Activated naive CD4-positive, alpha-beta T cell treated with anti-CD3 and anti-CD28 coated beads, Interleukin-2, amount 50 U/mL, for 24 hours (primary cell): ENCODE measurements around the gene TJAP1.
"Not testable (repeated sequence)": the region's sequence is repeated elsewhere in the genome, so short reads cannot be mapped to it uniquely, and the experiment has no call there.

Experiments
- H3K27ac Mint-ChIP-seq: one replicate; pipeline ENCODE4 v1.8.0; 2021; ENCODE audit warnings: mild to moderate bottlenecking, mixed read lengths
- H3K27me3 Mint-ChIP-seq: one replicate; pipeline ENCODE4 v1.8.0; 2021; ENCODE audit warnings: mixed read lengths
- H3K36me3 Mint-ChIP-seq: one replicate; pipeline ENCODE4 v1.8.0; 2021; ENCODE audit warnings: mixed read lengths
- H3K4me1 Mint-ChIP-seq: one replicate; pipeline ENCODE4 v1.8.0; 2021; ENCODE audit warnings: mixed read lengths
- H3K4me3 Mint-ChIP-seq: one replicate; pipeline ENCODE4 v1.8.0; 2021; ENCODE audit warnings: mild to moderate bottlenecking, mixed read lengths
- H3K9me3 Mint-ChIP-seq: one replicate; pipeline ENCODE4 v1.8.0; 2021; ENCODE audit warnings: mixed read lengths

Gene TJAP1

DNA sequence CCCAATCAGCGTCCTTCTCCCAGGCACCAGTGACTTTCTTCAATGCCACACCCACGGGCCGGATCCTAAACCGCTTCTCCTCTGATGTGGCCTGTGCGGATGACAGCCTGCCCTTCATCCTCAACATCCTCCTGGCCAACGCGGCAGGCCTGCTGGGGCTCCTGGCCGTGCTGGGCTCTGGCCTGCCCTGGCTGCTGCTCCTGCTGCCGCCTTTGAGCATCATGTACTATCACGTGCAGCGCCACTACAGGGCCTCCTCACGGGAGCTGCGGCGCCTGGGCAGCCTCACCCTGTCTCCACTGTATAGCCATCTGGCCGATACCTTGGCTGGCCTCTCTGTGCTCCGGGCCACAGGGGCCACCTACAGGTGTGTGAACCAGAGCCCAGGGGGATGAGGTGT, 31.8 kb upstream of the TJAP1 start:
- Mint-ChIP-seq H3K36me3 (peaks cover 5% of the 10 kb centered on the region), H3K4me3 (no peak overlapping the region), H3K27ac (no peak overlapping the region), H3K4me1 (no peaks in the 10 kb centered on the region), H3K9me3 (no peaks in the 10 kb centered on the region), H3K27me3 (no peaks in the 10 kb centered on the region)

DNA sequence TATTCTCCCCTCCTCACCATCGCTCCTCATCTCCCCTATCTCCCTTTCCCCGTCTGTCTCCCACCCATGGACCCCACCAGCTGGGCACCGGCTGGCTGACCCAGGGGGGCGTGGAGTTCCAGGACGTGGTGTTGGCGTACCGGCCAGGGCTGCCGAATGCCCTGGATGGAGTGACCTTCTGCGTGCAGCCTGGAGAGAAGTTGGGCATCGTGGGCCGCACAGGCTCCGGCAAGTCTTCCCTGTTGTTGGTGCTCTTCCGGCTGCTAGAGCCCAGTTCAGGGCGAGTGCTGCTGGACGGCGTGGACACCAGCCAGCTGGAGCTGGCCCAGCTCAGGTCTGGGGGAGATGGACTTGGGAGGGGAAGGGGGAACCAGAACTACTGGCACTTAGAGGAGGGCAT, 29.8 kb upstream of the TJAP1 start:
- Mint-ChIP-seq H3K4me3 (no peak overlapping the region), H3K9me3 (no peaks in the 10 kb centered on the region), H3K36me3 (peaks cover 5% of the 10 kb centered on the region), H3K27ac (no peak overlapping the region), H3K27me3 (no peaks in the 10 kb centered on the region), H3K4me1 (no peaks in the 10 kb centered on the region)

- Mint-ChIP-seq H3K9me3 (no peaks in the 10 kb centered on the region), H3K4me3 (no peak overlapping the region), H3K36me3 (peaks cover 7% of the 10 kb centered on the region), H3K27me3 (no peaks in the 10 kb centered on the region), H3K4me1 (peaks cover under 1% of the 10 kb centered on the region), H3K27ac (no peak overlapping the region)
Observed at GRCh38 chr6:43448916-43449315, 28.5 kb upstream of the TJAP1 start.

- Mint-ChIP-seq H3K36me3 (peaks cover 7% of the 10 kb centered on the region), H3K9me3 (no peaks in the 10 kb centered on the region), H3K4me1 (peaks cover 7% of the 10 kb centered on the region), H3K4me3 (no peak overlapping the region), H3K27me3 (no peaks in the 10 kb centered on the region), H3K27ac (no peak overlapping the region)
Observed at GRCh38 chr6:43450699-43451131, 26.7 kb upstream of the TJAP1 start.

GRCh38 chr6:43451348-43451747, 26.0 kb upstream of the TJAP1 start:
- no peak overlapping the region for H3K27ac Mint-ChIP-seq
- peaks cover 7% of the 10 kb centered on the region for H3K36me3 Mint-ChIP-seq
- H3K4me3 Mint-ChIP-seq = no peak overlapping the region
- no peaks in the 10 kb centered on the region for H3K27me3 Mint-ChIP-seq
- H3K9me3 Mint-ChIP-seq = no peaks in the 10 kb centered on the region
- peaks cover 11% of the 10 kb centered on the region for H3K4me1 Mint-ChIP-seq

DNA sequence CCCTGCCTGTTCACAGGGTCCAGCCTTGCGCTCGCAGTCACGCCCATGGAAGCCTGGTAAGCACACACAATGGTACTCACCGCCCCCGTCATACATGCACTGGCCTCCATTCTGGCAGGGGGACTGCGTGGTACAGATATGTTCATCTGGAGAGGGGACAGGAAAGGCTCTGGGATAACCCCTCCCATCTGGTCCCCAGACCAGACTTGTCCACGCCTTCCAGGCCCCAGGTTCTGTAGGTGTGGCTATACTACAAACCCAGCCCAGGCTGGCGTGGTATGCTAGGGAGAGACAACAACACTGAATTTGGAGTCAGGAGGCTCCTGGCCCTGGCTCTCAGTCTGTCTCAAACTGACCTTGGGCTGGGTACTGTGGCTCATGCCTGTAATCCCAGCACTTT, 25.4 kb upstream of the TJAP1 start:
- peaks cover 14% of the 10 kb centered on the region for H3K4me1 Mint-ChIP-seq
- no peaks in the 10 kb centered on the region for H3K27me3 Mint-ChIP-seq
- no peak overlapping the region for H3K4me3 Mint-ChIP-seq
- H3K27ac Mint-ChIP-seq = no peak overlapping the region
- no peaks in the 10 kb centered on the region for H3K9me3 Mint-ChIP-seq
- peaks cover 7% of the 10 kb centered on the region for H3K36me3 Mint-ChIP-seq

DNA sequence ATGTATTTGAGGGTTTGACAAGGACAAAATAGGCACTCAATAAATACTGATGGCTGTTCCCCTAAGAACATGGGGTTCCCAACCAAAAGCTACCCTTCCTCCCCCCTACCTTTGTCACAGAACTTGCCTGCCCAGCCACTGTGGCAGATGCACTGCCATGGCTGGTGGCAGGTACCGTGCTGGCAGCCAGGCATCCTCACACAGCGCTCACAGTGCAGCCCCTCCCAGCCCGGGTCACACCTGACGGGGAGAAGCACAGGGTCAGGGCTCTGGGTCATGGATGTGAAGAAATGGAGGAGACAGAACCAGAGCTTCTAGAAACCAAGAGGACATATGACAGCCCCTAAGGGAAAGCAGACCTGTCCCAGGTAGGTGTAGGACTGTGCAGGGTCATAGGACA, 24.5 kb upstream of the TJAP1 start:
- H3K4me3 Mint-ChIP-seq = no peak overlapping the region
- peaks cover 4% of the 10 kb centered on the region for H3K36me3 Mint-ChIP-seq
- no peaks in the 10 kb centered on the region for H3K9me3 Mint-ChIP-seq
- peak overlapping the region; percentile 35 for H3K27ac Mint-ChIP-seq
- H3K4me1 Mint-ChIP-seq = peaks cover 15% of the 10 kb centered on the region
- H3K27me3 Mint-ChIP-seq = no peaks in the 10 kb centered on the region

- Mint-ChIP-seq H3K27ac (peak overlapping the region; percentile 56), H3K27me3 (no peaks in the 10 kb centered on the region), H3K9me3 (no peaks in the 10 kb centered on the region), H3K4me1 (peaks cover 15% of the 10 kb centered on the region), H3K4me3 (peak overlapping the region; percentile 85), H3K36me3 (peaks cover 4% of the 10 kb centered on the region)
Observed at GRCh38 chr6:43453831-43454230, 23.5 kb upstream of the TJAP1 start.

GRCh38 chr6:43454290-43454695, 23.1 kb upstream of the TJAP1 start:
- H3K4me3 Mint-ChIP-seq = peak overlapping the region; percentile 85
- peaks cover 15% of the 10 kb centered on the region for H3K4me1 Mint-ChIP-seq
- peak overlapping the region; percentile 56 for H3K27ac Mint-ChIP-seq
- no peaks in the 10 kb centered on the region for H3K27me3 Mint-ChIP-seq
- peaks cover 4% of the 10 kb centered on the region for H3K36me3 Mint-ChIP-seq
- no peaks in the 10 kb centered on the region for H3K9me3 Mint-ChIP-seq

GRCh38 chr6:43454696-43455530, 22.5 kb upstream of the TJAP1 start:
- H3K36me3 Mint-ChIP-seq = peaks cover 4% of the 10 kb centered on the region
- H3K4me1 Mint-ChIP-seq = peaks cover 18% of the 10 kb centered on the region
- no peak overlapping the region for H3K27ac Mint-ChIP-seq
- no peaks in the 10 kb centered on the region for H3K9me3 Mint-ChIP-seq
- H3K4me3 Mint-ChIP-seq = peak overlapping the region; percentile 85
- no peaks in the 10 kb centered on the region for H3K27me3 Mint-ChIP-seq

DNA sequence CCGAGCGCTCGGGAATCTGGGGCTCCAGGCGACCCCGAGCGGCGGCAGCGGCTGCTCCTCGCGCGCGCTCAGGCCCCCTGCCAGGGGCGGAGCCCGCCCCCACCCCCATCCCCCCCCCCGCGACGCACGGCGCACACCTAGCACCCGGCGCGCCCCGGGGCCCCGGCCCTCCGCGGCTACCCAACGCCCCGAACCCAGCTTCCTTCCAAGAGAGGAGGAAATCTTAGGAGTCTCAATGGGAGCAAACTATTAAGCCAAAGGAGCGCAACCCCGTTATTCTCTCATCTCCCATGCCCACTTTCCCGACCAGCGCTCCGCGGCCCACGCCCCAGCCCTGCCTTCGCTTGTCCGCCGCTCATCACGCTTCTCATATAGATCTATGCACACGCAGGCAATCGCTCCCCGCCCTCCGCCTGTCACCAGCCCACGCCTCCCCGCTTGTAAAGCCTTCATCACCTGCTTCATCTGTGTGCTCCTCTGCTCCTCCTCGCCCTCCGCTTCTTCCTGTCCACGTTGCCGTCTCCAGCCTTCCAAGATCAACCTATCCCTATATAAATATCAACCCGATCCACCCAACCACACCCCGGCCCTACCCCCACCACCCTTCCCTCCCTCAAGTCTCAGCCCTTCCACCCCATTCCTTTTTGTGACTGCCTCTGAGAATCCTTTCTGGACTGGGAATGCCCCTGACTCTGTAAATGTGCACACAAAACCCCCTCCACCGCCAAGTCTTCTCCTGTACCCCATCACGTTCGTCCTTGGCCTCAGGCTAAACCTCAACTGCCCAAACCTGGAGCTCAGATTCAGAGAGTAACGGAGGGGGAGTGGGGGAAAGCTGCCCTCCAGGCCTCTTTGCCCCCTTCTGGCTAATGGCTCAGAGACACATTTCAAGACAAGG, 21.6 kb upstream of the TJAP1 start, which contains the start of gene DLK2:
Gene DLK2, minus strand, starts transcription at position 18 of the 898 bp plus-strand sequence. CDS start 723 bp downstream, outside the sequence.
- H3K9me3 Mint-ChIP-seq = no peaks in the 10 kb centered on the region
- H3K4me1 Mint-ChIP-seq = peaks cover 18% of the 10 kb centered on the region
- peaks cover 1% of the 10 kb centered on the region for H3K36me3 Mint-ChIP-seq
- peak within 1 kb of the TSS; percentile 85 for H3K4me3 Mint-ChIP-seq
- no peaks in the 10 kb centered on the region for H3K27me3 Mint-ChIP-seq
- peak within 1 kb of the TSS; percentile 65 for H3K27ac Mint-ChIP-seq

- no peak overlapping the region for H3K27ac Mint-ChIP-seq
- H3K9me3 Mint-ChIP-seq = no peaks in the 10 kb centered on the region
- peaks cover 18% of the 10 kb centered on the region for H3K4me1 Mint-ChIP-seq
- peaks cover 1% of the 10 kb centered on the region for H3K36me3 Mint-ChIP-seq
- H3K27me3 Mint-ChIP-seq = peaks cover 3% of the 10 kb centered on the region
- H3K4me3 Mint-ChIP-seq = no peak overlapping the region
Observed at GRCh38 chr6:43457643-43458042, 19.7 kb upstream of the TJAP1 start.

GRCh38 chr6:43458154-43458553, 19.2 kb upstream of the TJAP1 start:
- not testable (repeated sequence) for H3K9me3 Mint-ChIP-seq, H3K27ac Mint-ChIP-seq, H3K27me3 Mint-ChIP-seq, H3K4me3 Mint-ChIP-seq, H3K36me3 Mint-ChIP-seq
- H3K4me1 Mint-ChIP-seq = peaks cover 18% of the 10 kb centered on the region

DNA sequence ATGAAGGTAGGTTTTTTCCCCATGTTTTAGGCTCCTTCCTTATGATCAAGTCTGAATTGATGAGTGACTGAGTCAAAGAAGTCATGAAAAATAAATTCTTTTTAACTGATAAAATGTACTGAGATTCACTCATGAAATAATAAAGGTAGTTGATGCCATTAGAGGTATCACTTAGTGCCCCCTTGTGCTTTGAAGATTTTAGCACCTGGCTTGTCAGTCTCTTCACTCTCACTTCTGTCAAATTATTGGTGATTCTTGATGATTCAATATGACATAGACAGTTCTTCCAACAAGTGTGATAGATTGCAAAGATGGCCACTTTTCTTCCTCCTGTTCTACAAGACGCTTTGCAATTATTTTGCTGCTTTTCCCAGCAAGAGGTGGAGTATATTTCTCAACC, 17.8 kb upstream of the TJAP1 start:
- Mint-ChIP-seq H3K9me3 (no peaks in the 10 kb centered on the region), H3K4me3 (no peak overlapping the region), H3K4me1 (peaks cover 13% of the 10 kb centered on the region), H3K27ac (no peak overlapping the region), H3K36me3 (no peaks in the 10 kb centered on the region), H3K27me3 (peaks cover 3% of the 10 kb centered on the region)

GRCh38 chr6:43460032-43460431, 17.3 kb upstream of the TJAP1 start:
- H3K27ac Mint-ChIP-seq = no peak overlapping the region
- no peaks in the 10 kb centered on the region for H3K36me3 Mint-ChIP-seq
- no peaks in the 10 kb centered on the region for H3K9me3 Mint-ChIP-seq
- H3K4me1 Mint-ChIP-seq = peaks cover 13% of the 10 kb centered on the region
- H3K4me3 Mint-ChIP-seq = no peak overlapping the region
- H3K27me3 Mint-ChIP-seq = peaks cover 3% of the 10 kb centered on the region

DNA sequence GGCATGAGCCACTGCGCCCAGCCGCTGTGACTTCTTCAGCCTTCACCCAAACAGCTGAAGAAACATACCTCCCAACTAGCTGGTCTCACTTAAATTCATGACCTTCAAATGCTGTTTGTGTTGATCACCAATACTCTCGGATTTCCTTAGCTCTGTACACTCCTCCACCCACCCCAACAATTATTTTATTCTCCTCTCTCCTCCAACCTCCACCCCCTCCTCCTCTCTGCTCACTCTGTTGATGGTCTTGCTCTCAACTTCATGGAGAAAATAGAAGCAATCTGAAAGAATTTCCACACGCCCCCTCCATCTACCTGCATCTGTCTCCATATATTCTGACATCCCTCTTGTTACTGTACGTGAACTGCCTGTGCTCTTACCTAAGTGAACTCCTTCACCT, 15.4 kb upstream of the TJAP1 start:
- Mint-ChIP-seq H3K27me3 (peaks cover 3% of the 10 kb centered on the region), H3K27ac (no peak overlapping the region), H3K4me3 (no peak overlapping the region), H3K4me1 (peaks cover 4% of the 10 kb centered on the region), H3K36me3 (no peaks in the 10 kb centered on the region), H3K9me3 (no peaks in the 10 kb centered on the region)
